Measurements from ENCODE around the gene MLIP.
"Not testable (repeated sequence)": the region's sequence is repeated elsewhere in the genome, so short reads cannot be mapped to it uniquely, and the experiment has no call there.

MLIP gene, protein sequence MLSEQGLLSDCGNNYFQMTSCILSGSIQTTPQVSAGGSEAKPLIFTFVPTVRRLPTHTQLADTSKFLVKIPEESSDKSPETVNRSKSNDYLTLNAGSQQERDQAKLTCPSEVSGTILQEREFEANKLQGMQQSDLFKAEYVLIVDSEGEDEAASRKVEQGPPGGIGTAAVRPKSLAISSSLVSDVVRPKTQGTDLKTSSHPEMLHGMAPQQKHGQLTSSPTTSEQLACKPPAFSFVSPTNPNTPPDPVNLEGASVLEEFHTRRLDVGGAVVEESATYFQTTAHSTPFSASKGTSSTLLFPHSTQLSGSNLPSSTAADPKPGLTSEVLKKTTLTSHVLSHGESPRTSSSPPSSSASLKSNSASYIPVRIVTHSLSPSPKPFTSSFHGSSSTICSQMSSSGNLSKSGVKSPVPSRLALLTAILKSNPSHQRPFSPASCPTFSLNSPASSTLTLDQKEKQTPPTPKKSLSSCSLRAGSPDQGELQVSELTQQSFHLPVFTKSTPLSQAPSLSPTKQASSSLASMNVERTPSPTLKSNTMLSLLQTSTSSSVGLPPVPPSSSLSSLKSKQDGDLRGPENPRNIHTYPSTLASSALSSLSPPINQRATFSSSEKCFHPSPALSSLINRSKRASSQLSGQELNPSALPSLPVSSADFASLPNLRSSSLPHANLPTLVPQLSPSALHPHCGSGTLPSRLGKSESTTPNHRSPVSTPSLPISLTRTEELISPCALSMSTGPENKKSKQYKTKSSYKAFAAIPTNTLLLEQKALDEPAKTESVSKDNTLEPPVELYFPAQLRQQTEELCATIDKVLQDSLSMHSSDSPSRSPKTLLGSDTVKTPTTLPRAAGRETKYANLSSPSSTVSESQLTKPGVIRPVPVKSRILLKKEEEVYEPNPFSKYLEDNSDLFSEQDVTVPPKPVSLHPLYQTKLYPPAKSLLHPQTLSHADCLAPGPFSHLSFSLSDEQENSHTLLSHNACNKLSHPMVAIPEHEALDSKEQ

DNA sequence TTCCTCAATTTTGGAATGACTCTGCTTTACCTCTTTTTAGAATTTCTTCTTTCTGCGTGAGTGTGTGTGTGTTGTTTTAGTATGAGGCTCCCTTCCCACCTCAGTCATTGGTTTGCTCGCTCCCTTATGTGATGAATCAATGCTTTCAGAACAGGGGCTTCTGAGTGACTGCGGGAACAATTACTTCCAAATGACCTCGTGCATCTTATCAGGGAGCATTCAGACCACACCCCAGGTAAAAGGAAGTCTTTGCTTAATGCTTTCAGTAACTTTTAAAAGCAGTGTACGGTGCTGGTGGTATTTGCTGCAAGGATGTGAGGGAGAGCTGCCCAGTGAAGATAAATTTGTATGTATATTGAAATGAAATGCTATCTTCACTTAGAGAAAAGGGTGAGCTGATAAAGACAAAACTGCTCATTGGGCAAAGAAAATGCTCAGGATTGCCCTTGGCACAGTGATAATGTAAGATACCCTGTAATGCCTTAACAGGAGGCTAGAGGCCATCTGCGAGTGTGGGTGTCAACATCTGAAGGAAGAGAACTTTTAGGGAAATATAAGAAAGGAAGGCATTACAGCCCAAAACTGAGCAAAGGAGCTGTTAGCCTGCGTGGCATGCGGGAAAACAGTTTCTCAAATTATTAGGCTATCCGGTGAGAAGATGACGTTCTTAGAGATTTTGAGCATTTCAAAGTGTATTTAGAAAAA is at the start of gene MLIP:
Gene MLIP (plus strand): TSS at position 103 of the 705 bp plus-strand sequence. CDS start 37 bp downstream, at position 140.
- no peak for DNase-seq (ENCODE audit: low spot score)

DNA sequence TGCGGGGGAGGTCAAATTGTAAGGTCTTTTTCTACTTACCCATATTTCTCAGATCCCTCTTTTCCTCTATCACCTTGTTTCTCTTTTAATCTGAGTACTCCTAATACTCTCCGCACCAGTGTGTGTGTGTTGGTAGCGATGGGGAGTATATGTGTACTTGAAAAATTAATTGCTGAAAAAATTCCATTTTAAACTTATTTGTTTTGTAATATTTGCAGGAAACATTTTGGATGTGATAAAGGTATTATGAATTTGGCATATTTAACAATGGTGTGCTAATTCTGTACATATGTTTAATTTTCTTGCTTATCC is 48.1 kb upstream of the MLIP start:
- DNase-seq (ENCODE audit: low spot score): no peak

DNA sequence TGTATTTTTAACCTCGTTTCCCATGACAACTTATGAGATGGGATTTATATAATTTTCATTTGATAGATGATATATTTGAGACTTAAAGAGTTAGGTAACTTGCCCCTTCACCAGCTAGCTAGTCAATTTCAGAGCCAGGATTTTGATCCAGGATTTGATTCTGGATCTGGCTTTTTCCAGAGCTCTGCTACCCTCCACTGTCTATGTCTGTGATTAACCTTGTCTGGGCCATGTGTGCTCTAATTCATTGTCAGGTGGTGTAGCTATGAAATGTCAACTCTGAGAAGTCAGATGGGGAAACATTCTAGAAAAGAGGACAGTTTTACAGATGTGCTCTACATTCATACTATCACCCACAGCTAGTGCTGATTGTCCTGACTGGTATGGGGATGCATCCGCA is 42.5 kb upstream of the MLIP start:
- DNase-seq (ENCODE audit: low spot score): no peak

DNA sequence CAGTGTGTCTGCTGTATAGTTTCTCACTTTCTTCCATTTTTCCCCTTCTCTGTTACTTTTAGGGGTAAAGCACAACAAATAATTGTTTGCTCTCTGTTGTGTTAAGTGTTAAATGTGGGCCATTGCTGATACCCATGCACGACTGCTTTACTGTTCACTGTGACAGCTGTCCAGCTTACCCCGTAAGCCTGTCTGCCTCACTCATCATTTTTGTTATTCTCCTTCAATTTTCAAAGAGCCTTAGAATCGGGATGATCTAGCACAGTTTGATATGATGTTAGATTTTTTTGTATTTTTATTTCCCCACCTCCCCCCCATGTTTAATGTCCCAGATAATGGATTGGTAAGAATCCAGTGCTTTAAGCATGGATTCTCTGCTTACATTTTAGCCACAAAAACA is 41.2 kb upstream of the MLIP start:
- no peak for DNase-seq (ENCODE audit: low spot score)

DNA sequence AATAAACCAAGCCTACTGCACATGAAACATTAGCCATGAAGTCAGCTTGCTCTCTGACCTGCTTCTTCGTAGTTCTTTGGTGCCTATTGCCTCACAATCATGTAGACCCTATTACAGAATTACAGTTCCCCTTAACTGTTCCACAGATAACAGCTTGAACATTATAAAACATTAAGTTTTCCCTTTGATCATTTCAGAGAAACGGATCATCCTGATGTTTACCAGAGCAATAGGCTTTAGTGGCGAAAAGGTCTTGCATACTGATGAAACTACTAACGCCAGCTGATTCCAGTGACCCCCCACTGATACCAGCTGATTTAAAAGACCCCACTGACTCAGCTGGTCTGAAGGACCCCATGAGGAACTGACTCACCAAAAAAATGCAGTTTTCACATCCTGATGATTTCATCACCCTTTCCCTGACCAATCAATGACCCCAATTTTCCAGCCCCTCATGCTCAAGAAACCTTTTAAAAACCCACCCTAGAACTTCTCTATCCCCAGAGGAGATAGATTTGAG is 39.4 kb upstream of the MLIP start:
- DNase-seq (ENCODE audit: low spot score): no peak

DNA sequence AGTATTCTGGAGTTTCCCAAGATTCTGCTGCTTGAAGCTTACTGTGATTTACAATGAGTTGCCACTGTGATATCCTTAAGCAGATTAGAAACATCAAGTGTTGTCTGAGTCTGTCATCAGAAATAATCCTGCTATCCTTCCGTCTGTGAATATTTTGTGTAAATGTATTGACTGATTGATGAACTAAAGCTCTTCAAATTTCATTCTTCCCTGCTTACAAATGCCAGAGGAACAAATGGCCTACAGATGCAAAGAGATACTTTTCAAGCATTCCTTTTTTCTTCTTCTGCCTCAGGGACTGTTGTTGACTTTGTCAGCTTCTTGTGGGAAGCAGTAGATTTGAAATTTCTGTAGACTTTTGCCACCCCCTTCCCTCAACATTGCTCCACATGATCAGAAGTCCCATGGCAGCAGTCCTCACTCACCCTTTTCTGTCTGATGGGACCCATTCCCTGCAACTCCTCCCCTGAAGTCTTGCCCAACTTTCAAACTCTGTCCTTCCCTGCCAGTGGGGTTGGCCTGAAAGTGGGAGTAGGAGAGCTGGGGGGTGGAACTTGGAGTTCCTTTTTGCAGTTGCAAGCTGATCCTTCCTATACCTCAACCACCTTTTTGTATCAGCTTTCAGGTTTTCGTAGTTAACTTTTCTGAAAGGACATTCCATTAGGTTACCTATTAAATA is 38.5 kb upstream of the MLIP start:
- DNase-seq (ENCODE audit: low spot score): no peak

DNA sequence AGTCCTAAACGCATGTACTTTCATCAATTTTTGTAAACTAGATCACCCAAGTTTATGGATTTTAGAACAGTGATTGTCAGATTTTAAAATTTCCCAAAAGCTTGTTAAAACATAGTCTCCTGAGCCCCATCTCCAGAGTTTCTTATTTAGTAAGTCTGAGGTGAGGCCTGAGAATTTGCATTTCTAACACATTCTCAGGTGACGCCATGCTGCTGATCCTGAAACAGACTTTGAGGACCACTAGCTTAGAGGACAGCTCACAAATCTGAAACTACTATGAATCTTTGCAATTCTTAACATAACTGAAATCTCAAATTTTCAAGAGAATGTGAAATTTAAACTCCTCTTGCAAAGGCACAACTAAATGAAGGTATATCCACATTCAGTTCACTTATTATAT is 37.8 kb upstream of the MLIP start:
- DNase-seq (ENCODE audit: low spot score): no peak

DNA sequence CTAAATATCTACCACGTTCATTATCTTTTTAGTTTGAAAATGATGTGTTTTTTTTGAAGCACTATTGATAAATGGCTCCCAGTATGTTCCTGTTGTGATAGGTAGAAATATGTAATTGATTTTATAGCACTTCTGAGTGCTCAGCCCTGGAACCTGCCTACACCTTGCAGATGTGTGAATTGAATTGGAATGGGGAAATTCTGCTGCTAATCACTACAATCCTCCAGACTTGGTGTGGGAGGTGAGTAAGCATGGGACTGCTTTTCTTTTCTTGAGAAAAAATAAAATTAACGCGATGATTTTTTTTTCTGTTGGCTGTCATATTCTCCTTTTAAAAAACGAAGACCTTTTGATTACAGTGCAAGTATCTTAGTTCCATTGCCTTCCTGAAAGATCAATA is 37.1 kb upstream of the MLIP start:
- no peak for DNase-seq (ENCODE audit: low spot score)

DNA sequence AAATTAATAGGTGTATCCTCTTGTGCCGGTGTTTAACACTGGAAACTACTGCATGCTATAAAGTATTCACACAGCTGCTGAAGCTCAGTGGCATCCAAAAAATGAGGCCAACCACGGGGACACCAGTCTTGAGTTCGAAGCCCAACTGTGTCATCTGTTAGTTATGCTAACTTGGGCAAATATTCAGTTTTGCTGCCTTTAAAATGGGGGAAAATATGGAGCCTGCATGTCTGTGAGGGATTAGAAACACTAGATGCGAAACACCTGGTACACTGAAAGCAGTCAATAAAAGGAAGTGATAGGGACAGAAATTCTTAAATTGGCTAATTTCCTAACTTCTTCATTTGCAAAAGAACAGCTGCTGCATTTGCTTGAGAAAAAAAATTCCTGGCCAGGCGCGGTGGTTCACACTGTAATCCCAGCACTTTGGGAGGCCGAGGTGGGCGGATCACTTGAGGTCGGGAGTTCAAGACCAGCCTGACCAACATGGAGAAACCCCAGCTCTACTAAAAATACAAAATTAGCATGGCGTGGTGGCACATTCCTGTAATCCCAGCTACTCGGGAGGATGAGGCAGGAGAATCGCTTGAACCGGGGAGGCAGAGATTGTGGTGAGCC is 36.6 kb upstream of the MLIP start:
- DNase-seq (ENCODE audit: low spot score): no peak

DNA sequence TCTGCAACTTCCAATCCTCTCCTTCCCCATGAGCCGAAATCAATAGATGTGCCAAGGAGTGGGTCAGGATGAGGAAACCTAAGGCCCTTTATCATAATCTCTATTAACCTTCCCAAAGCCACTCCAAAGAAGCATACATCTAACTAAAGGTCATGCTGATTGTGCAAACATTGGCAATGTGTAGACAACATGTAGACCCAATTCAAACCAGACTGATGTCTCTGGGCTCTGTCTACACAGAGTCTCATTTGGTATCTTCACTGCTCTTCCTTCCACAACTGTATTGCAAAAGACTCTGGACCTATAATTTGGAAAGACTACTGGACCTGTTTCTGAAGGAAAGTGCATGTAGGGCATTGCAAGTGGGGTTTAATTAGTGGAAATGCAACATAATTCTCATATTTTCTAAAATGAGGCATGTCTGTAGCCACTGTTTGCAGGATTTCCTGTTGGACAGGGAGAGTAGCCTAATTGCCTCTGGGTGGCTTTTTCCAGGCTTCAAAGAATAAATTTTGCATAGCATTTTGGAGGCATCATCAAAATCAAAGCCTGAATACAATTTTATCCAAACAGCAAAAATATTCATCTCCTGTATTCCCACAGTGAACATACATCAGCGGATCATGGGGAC is 35.0 kb upstream of the MLIP start:
- no peak for DNase-seq (ENCODE audit: low spot score)

DNA sequence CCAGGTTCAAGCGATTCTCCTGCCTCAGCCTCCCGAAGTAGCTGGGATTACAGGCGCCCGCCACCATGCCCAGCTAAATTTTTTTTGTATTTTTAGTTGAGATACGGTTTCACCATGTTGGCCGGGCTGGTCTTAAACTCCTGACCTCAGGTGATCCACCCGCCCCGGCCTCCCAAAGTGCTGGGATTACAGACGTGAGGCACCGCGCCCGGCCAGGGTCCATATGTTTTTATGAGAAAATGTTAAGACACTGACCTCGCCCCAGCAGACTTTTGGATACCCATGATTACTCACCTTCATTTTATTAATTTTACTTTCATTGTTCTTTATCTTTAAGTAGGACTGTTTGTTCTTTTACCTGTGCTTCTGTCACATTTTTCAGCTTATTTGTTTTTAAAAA is 29.7 kb upstream of the MLIP start:
- not testable (repeated sequence) for DNase-seq (ENCODE audit: low spot score)

DNA sequence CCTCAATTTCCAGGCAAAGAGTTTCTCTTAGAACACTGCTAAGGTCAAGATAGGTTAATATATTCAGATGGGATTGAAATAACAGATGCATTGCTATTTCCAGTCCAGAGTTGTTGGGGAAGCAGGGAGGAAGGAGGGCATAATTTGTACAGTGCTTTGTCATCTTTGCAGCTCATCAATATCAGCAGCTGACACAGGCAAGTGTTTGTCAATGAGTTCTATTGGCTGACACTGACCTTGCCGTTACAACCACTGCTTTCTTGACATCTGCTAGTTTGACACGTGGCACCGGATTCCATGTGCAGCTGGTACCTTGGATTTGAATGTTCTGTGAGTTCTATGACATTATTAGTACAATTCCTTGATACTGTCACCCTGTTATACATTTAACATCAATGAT is 28.0 kb upstream of the MLIP start:
- DNase-seq (ENCODE audit: low spot score): no peak

DNA sequence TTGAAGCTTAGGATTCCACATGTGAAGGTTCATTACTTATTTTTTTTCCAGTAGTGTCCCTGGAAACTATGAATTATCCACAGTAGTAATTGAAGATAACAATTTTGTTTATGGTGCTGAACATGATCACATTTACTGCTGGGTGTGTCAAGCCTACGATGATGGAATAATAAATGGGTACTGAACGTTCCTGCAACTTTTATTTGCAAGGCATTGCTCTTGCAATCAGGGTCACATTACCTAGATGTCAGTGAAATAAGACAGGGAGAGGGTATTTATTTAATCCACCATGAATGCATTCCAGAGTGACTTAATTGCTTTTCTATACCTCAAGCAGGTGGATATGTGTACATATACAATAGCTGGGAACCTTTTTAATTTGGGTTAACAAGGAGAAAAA is 27.0 kb upstream of the MLIP start:
- no peak for DNase-seq (ENCODE audit: low spot score)

DNA sequence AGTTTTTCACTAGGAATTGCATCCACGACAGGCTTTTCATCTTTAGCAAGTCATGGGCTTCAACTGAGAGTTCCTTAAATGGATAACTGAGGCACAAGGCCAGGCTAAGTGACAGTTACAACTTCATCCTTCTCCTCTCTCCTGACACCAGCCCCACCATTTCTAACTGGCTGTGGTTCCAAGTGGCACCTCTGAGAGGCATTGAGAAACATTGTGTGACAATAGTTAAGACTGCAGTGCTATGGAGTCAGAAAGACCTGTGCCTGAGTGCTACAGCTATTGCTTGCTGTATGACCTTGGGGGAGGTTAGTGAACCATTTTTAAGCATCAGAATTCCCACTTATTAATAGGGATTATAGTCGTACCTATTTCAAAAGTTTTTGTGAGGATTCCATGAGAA is 26.2 kb upstream of the MLIP start:
- no peak for DNase-seq (ENCODE audit: low spot score)

DNA sequence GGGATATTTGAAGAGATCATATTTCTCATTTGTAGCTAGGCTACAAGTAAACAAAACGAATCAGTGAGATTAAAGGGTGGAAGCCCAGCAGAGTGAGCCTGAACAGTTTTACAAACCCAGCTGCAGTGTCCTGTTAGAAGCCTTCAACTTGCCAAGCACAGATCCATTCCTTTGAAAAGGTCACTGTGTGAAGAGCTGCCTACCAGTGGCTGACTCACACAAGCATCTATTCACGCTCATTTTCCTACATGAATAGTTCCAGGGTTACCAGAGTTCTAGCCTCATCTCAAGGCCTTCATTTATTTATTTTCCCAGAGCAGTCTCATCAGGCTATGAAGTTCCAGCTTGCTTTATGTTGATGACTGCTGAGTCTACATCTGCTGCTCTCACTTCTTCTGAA is 25.7 kb upstream of the MLIP start:
- DNase-seq (ENCODE audit: low spot score): no peak

DNA sequence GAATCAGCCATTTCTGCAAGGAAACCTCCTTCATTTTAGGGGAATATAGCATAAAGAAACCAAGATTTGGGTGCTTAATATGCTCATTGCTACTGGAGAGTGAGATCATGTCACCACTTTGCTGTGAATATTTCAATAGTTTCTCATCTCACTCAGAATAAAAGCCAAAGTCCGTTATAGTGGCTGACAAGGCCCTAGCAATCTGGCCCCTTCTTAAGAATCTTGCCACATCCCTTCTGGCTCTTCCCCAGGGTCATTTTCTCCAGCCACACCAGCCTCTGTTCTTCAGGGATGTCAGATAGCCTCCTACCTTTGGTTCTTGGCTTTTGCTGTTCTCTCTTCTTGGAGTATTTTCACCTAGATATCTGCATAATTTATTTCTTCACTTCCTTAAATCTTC is 24.8 kb upstream of the MLIP start:
- no peak for DNase-seq (ENCODE audit: low spot score)

DNA sequence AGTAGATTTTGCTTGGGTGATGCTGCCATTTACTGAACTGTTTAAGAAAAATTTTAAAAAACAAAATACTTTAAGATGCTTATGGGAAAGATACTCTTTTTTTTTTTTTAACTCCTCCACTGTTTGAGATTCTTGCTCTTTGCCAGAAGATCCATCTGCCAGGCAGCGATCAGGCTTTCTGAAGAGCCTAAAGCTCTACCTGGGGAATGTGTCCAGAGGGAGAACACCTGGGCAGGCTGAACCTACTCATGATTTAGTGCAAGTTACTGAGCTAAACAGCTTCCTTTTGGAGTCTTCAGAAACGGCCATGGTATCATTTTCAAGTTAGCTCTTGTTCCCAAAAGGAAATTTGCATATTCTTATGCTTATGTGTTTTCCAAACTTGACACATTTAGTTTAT is 23.5 kb upstream of the MLIP start:
- no peak for DNase-seq (ENCODE audit: low spot score)

DNA sequence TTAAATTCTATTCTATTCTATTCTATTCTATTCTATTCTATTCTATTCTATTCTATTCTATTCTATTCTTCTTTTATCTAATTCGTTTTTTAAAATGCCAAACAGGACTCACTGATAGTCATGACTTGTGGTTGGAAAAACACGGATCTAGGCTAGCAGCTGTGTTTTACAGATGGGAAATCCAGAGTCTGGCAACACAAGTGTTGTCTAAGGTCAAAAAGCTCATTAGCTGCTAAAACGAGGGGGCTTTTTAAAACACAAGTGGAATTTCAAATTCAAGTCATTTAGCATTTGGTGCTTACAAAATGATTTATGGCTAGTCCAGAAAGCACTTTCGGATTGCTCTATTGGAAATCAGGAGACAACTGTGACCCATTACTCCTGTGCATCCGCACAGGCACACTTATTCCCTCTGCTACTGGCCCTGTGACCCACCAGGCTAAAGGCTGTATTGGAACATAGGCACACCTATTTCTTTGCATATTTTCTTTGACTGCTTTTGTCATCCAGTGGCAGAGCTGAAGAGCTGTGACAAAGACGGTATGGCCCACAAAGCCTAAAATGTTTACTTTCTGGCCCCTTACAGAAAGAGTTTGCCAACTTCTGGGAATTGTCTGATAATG is 17.8 kb upstream of the MLIP start:
- DNase-seq (ENCODE audit: low spot score): no peak

DNA sequence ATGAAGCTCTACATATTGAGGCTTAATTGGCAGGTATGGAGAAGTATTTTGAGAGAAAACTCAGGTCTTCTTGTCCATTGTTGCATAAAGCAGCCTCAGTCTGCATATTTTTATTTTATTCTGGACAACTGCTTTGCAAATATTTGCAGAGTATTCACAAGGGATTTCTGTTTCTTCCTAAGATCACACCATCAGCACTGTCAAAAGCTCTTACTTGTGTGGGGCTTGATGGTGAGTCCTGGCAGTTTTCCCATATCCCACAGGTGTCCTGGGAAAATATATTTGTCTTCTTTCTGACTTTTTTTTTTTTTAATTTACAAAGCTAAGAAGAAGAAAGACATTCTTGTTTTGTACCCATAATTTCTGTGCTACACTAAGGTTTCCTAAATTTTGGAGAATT is 16.9 kb upstream of the MLIP start:
- no peak for DNase-seq (ENCODE audit: low spot score)

DNA sequence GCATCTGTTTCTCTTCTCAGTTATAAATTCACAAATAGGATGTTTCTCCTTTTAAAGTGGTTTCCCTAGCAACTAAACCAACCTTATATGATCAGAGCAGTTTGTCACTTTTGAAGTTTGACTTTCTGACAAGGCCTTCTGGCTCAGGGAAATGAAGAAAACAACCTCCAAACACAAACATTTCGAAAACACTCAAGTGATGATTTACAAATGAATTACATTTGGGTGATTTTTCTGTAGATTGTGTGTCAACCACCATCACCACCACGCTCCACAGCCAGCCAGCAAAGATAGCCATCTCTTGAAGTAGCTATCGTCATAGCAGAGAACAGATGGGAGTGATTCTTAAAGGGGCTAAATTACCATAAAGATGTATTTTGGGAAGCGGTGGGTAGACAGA is 16.5 kb upstream of the MLIP start:
- DNase-seq (ENCODE audit: low spot score): no peak

DNA sequence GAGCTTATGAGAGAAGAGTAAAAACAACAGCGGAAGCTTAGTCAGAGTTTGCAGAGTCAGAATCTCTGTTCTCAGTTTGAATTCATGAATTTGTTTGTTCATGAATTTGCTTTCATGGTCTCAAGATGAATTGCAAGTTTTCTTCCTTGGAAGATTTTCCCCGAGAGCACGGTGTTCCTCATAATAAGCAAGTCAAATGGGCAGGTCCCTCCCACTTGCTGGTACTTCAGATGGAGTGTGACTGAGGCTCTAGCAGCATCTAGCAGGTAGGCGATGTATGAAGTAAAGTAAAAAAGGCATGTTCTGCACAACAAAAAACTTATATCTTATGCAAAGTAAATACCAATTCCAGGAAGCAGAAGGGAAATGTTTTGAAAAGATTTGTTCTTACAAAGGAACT is 15.5 kb upstream of the MLIP start:
- no peak for DNase-seq (ENCODE audit: low spot score)
